HG03103 (cell line): Measurements from ENCODE around the gene UBE2S.
"Not testable (repeated sequence)": the region's sequence is repeated elsewhere in the genome, so short reads cannot be mapped to it uniquely, and the experiment has no call there.

Source experiments
- ATAC-seq: cut with Tn5 transposase; IDR thresholded peaks from one replicate; pipeline ENCODE4 v1.9.1; 2021; ENCODE audit warnings: low read depth; ENCODE audit not compliant: unreplicated experiment

Gene UBE2S

GRCh38 chr19:55406826-55407549 is 600 bp downstream of the UBE2S start:
- peak; percentile 12 for ATAC-seq

DNA sequence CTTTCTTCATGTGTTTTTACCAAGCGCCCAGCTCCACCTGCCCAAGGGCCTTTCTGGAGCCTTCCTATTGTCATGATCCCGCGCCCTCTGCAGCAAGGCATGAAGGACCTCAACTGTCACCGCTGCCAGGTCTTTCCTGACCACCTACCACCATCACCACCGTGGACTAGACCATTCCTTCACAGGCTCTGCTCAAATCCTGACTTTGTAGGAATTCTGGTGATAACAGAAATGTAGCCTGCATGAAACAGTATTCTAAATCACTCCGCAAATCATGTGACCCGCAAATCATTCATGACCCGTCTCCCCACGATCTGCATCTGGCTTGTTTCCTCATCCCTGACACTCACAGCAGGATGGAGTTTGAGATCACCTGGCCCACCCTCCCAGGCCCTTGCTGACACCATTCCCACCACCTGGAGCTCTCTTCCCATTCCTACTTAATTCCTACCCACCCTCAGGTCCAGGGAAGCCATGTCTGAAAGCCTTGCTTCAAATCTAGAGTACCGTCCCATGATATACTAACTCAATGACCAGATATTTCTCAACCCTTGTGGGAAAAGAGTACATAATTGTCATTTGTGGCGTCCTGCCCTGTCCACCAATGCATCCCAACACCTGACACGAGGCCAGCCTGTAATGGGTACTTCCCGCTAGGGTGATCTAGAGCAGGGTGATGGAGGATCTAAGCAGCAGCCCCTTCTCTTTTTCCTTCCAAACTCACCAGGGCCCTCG is 1.3 kb downstream of the UBE2S start:
- ATAC-seq, result no peak

- no peak for ATAC-seq
Observed at GRCh38 chr19:55405638-55406037, 1.9 kb downstream of the UBE2S start.

GRCh38 chr19:55402509-55402908 is 5.1 kb downstream of the UBE2S start:
- no peak for ATAC-seq

DNA sequence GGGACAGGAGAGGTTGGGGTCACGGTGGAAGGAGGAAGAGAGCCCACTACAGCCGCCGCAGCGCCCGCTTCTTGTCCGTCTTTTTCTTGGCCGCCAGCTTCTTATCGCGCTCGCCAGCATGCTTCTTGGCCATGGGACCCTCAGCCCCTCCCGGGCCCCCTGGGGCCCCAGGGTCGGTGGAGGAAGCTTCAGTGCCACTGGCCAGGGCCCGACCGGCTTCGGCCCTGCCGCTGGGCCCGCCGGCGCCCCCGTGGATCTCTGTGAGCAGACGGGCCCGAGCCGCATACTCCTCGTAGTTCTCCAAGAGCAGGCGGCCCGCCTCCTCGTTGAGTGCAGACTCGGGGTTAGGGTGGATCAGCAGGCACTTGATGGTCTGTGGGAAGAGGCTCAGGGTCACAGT is 6.2 kb downstream of the UBE2S start:
- ATAC-seq, result not testable (repeated sequence)

DNA sequence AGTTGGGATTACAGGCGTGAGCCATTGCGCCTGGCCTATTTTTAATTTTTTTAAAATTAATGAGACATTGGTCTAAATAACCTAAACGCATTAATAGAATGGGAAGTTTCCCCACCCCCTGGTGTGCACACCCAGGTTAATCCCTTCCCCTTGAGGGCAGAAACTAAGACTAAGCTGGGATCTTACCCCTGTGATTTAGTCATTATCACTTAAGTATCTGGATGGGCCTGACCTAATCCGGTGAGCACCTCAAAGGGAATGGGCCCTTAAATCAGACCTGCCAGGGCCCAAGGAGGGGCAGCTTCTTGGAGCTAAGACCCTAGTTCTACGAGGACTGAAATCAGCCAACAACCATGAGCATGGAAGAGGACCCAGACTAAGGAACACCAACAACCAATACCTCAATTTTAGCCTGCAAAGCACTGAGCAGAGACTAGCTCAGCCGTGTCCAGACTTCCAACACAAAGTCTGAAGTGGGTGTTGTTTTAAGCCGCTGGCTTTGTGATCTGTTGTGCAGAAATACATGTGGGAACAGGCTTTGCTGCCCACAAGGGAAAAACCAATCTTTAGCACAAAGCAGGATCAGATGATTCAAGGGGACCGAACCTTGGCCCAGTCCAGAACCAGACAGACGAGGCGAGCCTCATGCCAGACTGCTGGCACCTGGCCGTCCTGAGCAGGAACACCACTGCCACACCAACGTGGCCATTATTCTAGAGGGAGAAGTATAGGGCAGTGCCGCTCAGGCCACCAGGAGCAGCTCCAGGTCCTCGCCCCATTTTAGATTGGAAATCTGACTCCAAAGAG is 7.1 kb downstream of the UBE2S start:
- no peak for ATAC-seq

- no peak for ATAC-seq
Observed at GRCh38 chr19:55398200-55398925, 9.2 kb downstream of the UBE2S start.

GRCh38 chr19:55392820-55393761 is 14.5 kb downstream of the UBE2S start:
- ATAC-seq, result no peak

- ATAC-seq, result no peak
Observed at GRCh38 chr19:55391702-55392615, 15.6 kb downstream of the UBE2S start.

DNA sequence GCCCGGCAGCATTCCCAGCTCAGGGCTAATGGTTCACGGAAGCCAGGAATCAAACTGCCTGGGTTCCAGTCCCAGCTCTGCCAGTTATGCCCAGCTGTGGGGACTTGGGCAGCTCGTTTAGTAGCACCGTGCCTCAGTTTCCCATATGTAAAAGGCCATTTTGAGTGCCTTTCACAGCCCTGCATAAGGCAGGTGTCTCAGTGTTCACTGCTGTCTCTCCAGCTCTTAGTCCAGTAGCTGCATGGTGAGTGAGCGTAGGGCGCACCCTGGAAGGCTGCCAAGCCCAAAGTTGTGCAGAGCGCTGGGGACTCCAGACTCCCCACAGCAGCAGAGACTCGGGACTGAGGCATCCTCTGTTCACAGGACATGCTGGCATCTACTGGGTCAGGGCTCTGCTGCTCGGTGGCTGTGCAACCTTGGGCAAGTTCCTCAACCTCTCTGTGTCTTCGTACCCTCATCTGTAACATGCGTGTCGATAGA is 16.4 kb downstream of the UBE2S start:
- no peak for ATAC-seq

GRCh38 chr19:55390461-55390880 is 17.1 kb downstream of the UBE2S start:
- no peak for ATAC-seq

DNA sequence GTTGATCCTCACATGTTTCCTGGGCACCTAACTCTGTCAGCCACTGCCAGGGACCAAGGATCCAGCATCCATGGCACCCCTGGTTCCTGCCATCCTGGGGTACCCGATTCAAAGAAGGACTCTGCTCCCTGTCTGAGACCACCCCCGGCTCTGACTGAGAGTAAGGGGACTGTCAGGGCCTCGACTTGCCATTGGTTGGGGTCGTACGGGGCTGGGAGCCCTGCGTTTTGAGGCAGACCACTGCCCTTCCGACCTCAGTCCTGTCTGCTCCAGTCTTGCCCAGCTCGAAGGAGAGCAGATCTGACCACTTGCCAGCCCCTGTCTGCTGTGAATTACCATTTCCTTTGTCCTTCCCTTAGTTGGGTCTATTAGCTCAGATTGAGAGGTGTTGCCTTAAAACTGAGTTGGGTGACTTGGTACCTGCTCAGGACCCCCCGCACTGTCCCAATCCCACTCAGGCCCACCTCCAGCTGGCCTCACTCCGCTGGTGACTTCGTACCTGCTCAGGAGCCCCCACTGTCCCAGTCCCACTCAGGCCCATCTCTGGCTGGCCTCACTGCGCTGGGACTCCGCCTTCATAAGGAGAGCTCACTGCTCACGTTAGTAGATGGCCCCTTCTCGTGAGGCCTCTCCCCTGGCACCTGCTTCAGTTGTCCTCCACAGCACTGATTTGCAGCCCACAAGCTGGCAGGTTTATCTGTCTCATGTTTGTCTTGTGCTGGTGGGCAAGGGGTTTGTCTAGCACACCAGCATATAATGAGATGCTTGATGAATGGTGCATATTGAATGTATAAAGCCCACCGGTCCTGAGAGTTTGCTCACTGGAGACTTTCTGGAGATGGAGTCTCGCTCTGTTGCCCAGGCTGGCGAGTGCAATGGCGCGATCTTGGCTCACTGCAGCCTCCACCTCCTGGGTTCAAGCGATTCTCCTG is 17.9 kb downstream of the UBE2S start:
- no peak for ATAC-seq

DNA sequence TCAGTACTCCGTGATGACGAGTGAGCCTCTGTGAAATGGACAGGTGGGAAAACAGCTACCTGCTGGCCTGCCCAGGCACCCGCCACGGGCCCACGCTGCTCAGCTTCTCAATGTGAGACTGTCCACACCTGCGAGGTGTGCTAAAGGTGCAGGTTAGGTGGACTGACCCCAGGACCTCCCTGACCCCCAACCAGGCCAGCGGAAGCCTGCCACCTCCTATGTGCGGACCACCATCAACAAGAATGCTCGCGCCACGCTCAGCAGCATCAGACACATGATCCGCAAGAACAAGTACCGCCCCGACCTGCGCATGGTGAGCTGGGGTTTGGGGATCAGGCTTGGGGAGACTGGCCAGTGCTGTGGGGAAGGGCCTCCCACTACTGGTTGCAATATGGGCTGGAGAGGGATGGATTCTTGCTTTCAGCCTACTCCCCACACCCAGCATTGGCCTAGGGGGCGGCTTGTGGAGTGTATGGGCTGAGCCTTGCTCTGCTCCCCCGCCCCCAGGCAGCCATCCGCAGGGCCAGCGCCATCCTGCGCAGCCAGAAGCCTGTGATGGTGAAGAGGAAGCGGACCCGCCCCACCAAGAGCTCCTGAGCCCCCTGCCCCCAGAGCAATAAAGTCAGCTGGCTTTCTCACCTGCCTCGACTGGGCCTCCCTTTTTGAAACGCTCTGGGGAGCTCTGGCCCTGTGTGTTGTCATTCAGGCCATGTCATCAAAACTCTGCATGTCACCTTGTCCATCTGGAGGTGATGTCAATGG is 19.7 kb downstream of the UBE2S start:
- ATAC-seq, result no peak

DNA sequence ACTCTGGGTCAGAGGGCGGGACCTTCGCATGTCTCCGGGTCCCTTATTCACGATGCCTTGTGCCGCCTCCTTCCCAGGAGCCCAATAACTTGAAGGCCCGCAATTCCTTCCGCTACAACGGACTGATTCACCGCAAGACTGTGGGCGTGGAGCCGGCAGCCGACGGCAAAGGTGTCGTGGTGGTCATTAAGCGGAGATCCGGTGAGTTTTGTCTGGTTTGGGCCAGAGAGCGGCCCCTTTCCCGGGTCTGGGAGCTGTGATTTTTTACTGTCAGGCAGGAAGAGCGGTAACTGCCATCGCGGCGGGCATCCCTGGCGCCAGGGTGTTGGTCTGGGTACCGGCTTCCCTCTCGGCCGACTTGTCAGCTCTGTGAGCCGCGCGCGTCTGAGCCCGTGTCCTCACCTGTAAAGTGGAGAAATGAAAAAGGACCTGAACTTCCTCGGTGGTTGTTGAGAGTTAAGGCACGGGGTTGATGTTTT is 21.1 kb downstream of the UBE2S start:
- ATAC-seq, result no peak

GRCh38 chr19:55385724-55386492 is 21.7 kb downstream of the UBE2S start, which contains the start of gene RPL28:
RPL28 (plus strand) TSS chr19:55385932; CDS start chr19:55386358, 426 bp downstream.
- ATAC-seq, result peak; percentile 48
